Hepatic stellate cell (primary cell): ENCODE data around the gene B4GALNT3.

Experiments used
- DNase-seq: peaks from one replicate; pipeline ENCODE4 v3.0.0; 2011; ENCODE audit warnings: low spot score

The B4GALNT3 gene

GRCh38 chr12:468671-469389 lies 9.1 kb downstream of the B4GALNT3 start:
- no peak for DNase-seq

GRCh38 chr12:470133-470532 lies 10.4 kb downstream of the B4GALNT3 start:
- no peak for DNase-seq

DNA sequence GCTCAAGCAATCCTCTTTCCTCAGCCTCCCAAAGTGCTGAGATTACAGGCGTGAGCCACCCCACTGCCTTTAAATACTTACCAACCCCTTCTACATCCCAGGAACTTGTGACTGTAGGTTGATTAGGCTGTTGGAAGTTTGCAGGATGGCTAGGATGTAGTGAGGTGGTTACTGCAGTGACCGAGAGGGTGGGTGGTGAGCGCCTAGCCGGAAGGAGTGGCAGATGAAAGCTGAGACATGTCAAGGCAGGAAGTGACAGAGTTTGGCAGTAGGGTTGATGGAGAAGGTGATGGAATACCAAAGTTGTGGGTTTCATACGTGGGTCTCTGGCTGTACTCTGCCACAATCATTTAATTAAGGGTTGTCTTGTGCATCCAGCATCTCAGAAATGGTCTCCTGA lies 13.5 kb downstream of the B4GALNT3 start:
- DNase-seq: no peak

GRCh38 chr12:473863-474577 lies 14.3 kb downstream of the B4GALNT3 start:
- no peak for DNase-seq

DNA sequence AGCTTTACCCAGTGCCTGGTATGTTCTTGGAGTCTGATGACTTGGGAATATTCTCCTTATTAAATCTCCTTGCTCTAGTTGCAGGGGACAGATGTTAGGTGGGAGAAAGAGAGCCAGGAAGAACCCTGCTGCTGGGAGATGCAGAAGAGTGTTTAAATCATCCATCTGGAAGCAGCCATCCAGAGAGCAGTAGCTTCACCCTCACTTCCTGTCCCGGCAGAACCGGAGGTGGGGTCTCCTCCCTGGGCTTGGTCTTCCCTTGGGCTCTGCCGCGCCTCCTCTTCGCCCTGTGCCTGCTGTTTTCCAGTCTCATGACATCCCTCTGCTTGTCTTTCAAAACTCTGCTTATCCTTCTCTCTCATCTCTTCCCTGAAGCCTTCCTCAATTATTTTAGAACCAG lies 15.5 kb downstream of the B4GALNT3 start:
- DNase-seq: no peak

- no peak for DNase-seq
These were observed 19.4 kb downstream of the B4GALNT3 start for GRCh38 chr12:479161-479560.

DNA sequence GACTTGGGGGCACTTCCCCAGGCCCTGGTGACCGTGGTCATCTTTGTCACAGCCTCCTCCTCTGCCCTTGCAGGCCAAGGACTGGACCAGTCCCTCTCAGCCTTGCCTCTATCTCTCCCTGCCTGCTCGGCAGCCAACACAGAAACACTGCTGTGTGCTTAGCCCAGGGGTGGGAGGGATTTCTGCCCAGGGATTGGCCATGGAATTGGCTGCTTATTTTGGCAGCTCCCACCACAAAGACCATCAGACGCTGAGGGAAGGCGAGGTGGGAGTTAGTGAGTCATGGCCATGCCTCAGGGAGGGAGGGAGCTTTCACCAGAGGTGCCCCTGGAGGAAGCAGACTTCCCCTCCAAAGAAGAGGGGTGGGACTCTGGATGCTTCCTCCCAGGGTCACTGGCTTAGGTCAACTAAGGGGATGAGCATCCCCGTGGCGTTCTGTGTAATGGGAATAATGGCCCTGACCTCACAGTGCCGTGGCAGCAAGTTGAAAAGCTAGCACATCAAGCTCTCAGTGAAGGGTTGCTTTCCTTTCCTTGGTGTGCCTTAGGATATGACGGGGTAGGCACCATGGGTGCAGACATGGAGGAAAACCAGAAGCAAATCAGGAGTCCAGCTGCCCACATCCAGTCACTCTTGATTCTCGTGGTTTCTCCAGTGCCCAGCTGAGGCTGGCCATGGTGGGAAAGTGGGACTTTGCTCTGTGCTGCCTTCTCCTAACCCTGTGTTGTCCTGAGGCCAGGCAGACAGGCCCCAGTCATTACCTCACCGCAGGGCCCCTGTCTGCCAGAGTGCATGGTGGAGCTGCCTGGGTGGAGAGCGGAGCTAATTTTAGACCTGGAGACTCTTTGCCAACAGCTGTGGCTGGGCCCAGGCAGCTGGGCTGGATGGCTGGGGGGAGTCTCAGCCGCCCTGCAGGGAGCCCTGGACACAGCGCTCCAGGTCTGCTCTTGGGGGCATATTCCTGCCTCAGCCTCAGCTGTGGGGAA lies 21.4 kb downstream of the B4GALNT3 start:
- peak; percentile 50 for DNase-seq

GRCh38 chr12:482061-482460 lies 22.3 kb downstream of the B4GALNT3 start:
- DNase-seq: no peak

DNA sequence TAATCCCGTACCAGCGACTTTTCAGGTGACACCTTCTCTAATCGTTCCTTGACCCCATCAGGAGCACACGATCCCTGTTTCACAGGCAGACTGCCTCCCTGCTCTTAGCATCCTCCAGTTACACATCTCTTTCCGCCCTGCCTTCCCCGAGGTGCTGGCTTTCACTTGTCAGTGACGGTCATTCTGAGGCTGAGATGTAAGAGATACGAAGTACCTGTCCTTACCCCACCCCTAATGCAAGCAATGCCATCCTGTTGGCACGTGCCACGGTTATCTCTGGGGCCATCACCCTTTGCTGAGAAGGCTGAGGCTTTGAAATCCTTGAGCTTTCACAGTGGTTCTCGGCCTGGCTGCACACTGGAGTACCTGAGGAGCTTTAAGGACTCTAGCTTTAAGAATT lies 24.4 kb downstream of the B4GALNT3 start:
- DNase-seq: no peak

DNA sequence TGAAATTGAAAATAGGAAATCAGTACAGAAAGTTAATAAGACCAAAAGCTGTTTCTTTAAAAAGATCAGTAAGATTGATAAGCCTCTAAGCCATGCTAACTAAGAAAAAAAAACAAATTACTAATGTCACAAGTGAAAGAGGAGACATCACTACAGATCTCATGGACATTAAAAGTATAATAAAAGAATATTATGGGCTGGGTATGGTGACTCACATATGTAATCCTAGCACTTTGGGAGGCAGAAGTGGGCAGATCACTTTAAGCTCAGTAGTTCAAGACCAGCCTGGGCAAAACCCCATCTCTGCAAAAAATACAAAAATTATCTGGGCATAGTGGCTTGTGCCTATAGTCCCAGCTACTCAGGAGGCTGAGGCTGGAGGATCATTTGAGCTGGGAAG lies 30.5 kb downstream of the B4GALNT3 start:
- no peak for DNase-seq

- DNase-seq: no peak
These were observed 35.7 kb downstream of the B4GALNT3 start for GRCh38 chr12:495466-495865.

GRCh38 chr12:496736-497135 lies 37.0 kb downstream of the B4GALNT3 start:
- DNase-seq: no peak

DNA sequence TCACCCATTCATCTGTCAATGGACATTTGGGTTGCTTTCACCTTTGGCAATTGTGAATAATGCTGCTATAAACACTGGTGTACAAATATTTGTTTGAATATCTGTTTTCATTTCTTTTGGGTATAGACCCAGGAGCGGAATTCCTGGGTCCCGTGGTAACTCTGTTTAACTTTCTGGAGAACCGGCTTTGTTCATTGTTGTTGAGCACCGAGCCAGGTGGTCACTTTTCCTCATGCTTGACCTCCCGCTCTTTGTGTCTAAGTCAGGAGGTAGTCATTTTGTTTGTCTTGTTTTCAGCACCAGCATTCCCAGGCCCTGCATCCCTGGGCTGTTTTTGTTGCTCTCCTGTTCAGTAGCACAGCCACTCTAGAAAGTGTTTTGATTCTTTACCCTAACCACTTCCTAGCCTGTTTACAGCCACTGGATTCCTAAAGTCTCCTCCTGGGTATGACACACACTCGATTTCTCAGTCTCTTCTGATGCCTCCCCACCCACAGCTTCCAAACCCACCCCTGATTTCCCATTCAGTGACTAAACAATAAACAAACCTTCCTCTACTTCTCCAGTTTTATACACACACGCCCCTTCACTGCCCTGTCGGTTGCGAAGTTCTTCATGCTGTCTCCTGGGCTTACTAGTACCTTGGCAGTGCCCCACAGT lies 37.9 kb downstream of the B4GALNT3 start:
- DNase-seq: no peak

- DNase-seq: no peak
These were observed 40.2 kb downstream of the B4GALNT3 start for GRCh38 chr12:499837-500458.

DNA sequence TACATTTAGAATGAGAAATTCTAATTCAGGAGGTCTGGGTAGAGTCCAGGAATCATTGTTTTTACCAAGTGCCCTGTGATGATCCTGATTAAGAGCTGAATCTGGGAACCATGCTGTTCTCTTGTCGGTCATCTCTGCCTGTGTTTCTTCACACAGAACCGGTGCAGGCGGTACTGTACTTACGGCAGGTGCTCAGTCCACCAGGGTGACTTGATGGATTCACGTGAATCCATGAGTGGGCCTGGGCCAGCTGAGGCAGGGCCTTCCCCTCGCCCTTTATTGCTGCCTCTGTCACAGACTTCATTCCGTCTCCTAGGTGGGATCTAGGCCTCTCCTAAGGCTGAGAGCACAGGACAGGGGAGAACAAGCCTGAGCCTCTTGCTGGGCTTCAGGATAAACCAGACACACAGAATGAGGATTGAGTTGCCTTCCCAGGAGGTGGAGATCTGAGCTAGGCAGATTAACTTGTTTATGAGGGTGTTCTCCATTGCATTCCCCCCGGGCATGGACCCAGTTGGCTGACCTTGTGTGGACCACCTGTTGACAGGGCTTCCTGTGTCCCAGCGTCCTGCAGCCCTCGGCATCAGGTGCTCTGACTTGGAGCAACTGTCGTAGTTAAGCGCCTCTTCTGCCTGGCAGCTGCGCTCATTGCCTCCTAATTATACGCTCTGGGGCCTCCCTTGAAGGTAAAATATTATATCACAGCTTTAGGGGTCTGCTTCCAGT lies 42.1 kb downstream of the B4GALNT3 start:
- DNase-seq: no peak

DNA sequence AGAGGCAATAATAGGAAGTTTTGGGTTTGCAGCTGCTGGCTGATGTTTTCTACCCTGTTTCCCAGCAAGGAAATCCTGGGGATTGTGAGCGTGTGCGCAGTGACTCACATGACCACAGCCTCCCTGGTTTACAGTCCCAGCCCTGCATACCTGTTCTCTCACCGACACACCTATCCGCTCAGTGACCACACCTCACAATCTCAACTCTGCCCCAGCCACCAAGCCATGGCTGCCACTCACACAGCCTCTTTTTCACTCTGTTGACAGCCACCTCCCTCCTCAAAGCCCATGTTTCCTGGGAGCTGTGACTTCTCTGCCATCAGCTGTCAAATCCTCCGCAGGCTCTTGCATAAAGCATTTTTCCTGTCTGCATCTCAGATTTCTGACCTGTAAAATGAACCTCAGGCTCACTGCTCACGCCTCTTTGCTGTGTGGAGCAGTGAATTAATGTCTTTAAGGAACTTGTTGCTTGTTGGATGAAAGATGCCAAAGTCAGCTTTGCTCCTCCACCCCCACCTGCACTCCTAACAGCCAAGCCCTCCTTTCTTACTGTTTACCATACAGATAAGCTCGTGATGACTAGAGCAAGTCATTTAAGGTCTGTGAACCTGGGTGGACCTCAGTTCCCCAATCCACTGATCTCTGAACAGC lies 43.5 kb downstream of the B4GALNT3 start:
- DNase-seq: no peak

DNA sequence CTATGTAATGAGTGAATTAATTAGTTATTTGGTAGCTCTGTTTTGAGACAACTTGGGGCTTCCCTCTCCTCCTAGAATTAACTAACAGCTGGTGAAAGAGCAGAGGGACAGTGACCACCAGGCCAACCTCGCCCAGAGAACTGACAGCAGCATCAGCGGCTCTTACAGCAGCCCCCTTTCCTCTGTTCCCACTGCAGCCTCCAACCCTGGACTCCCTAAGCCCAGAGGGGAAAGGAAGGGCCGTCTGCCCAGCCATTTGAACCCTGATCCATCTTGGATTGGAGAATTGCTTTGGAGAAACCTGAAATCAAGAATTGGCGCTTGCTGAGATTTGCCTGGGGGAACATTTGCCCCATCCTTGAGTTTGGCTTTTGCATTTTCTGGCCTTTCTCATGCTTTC lies 45.5 kb downstream of the B4GALNT3 start:
- no peak for DNase-seq

- no peak for DNase-seq
These were observed 47.7 kb downstream of the B4GALNT3 start for GRCh38 chr12:507391-507796.

- DNase-seq: no peak
These were observed 48.4 kb downstream of the B4GALNT3 start for GRCh38 chr12:508145-508544.

DNA sequence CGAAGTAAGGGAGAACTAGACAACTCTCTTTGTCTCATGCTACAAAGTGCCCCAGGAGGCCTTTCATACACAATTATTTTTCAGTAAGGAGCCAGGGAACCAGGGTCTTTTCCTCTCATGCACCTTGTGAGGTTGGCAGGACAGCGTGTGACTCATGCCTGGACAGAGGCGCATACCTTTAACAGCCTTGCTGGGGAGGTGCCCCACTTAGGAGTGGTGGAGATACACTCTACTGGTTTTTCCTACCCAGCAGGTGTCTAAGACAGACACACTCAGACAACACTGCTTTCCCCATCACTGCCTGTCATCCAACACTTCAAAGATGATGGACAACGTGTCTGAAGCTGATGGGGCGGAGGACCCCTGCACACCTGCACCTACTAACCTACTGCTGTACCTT lies 49.1 kb downstream of the B4GALNT3 start:
- DNase-seq: no peak
